Inflammatory macrophage treated with lipopolysaccharide for 1 hour (primary cell): ENCODE results near the gene POF1B.
"Not testable (repeated sequence)": the region's sequence is repeated elsewhere in the genome, so short reads cannot be mapped to it uniquely, and the experiment has no call there.

Experiments
- DNase-seq, 2 donors: peaks; one replicate each; pipeline ENCODE4 v3.0.0-alpha.2; 2020 to 2022

The POF1B gene

GRCh38 chrX:85379174-85379907 is at the start of gene POF1B:
TSS of gene POF1B (minus strand) at chrX:85379665. CDS start at chrX:85379454, 211 bp downstream.
- DNase-seq = no peak

GRCh38 chrX:85429066-85429465 is 49.6 kb upstream of the POF1B start:
- DNase-seq = no peak

- DNase-seq = no peak
These were observed 39.8 kb upstream of the POF1B start for GRCh38 chrX:85419293-85419692.

GRCh38 chrX:85391878-85392238 is 12.4 kb upstream of the POF1B start:
- no peak for DNase-seq

GRCh38 chrX:85391185-85391877 is 11.9 kb upstream of the POF1B start:
- no peak for DNase-seq

- no peak for DNase-seq
These were observed 2.1 kb upstream of the POF1B start for GRCh38 chrX:85381602-85382001.

- no peak for DNase-seq
These were observed 1.0 kb downstream of the POF1B start for GRCh38 chrX:85378461-85378860.

GRCh38 chrX:85375333-85375738 is 4.1 kb downstream of the POF1B start:
- DNase-seq = no peak

- no peak for DNase-seq
These were observed 14.0 kb downstream of the POF1B start for GRCh38 chrX:85365370-85365995.

- DNase-seq = no peak
These were observed 20.4 kb downstream of the POF1B start for GRCh38 chrX:85359051-85359450.

GRCh38 chrX:85345523-85345922 is 33.9 kb downstream of the POF1B start:
- no peak for DNase-seq

- DNase-seq = no peak
These were observed 52.5 kb downstream of the POF1B start for GRCh38 chrX:85327060-85327333.

- no peak for DNase-seq
These were observed 53.0 kb downstream of the POF1B start for GRCh38 chrX:85326234-85327059.

GRCh38 chrX:85311348-85311747 is 68.1 kb downstream of the POF1B start:
- DNase-seq = not testable (repeated sequence)

GRCh38 chrX:85309717-85310116 is 69.7 kb downstream of the POF1B start:
- DNase-seq = no peak

GRCh38 chrX:85303544-85303943 is 75.9 kb downstream of the POF1B start:
- no peak for DNase-seq

GRCh38 chrX:85288992-85289723 is 90.3 kb downstream of the POF1B start:
- DNase-seq = no peak

GRCh38 chrX:85285286-85285685 is 94.2 kb downstream of the POF1B start:
- not testable (repeated sequence) for DNase-seq

- DNase-seq = peak; percentile 5 to 11
These were observed 134.8 kb downstream of the POF1B start for GRCh38 chrX:85244450-85245211.

GRCh38 chrX:85243761-85244449 is 135.6 kb downstream of the POF1B start, which contains the start of the genes SATL1 and ZNF711:
TSS of gene SATL1 (minus strand) at chrX:85243779. CDS start at chrX:85108968, 134,811 bp downstream.
TSS of gene ZNF711 (plus strand) at chrX:85243991. CDS start at chrX:85247573, 3,582 bp downstream.
- DNase-seq = peak; percentile 12 to 28

- DNase-seq = no peak
These were observed 136.3 kb downstream of the POF1B start for GRCh38 chrX:85243155-85243554.
